GM19240 (cell line): ENCODE data around the gene ACTR8.

Experiments
- DNase-seq: peaks from one replicate; pipeline ENCODE4 v3.0.0; 2011; ENCODE audit warnings: low spot score; ENCODE audit not compliant: insufficient read length

Gene ACTR8

GRCh38 chr3:53817809-53818208, 64.1 kb downstream of the ACTR8 start:
- no peak for DNase-seq

- no peak for DNase-seq
Observed at GRCh38 chr3:53817211-53817610, 64.7 kb downstream of the ACTR8 start.
